Measurements from ENCODE around the gene HPF1.

- TF ChIP-seq, protein P1, sequence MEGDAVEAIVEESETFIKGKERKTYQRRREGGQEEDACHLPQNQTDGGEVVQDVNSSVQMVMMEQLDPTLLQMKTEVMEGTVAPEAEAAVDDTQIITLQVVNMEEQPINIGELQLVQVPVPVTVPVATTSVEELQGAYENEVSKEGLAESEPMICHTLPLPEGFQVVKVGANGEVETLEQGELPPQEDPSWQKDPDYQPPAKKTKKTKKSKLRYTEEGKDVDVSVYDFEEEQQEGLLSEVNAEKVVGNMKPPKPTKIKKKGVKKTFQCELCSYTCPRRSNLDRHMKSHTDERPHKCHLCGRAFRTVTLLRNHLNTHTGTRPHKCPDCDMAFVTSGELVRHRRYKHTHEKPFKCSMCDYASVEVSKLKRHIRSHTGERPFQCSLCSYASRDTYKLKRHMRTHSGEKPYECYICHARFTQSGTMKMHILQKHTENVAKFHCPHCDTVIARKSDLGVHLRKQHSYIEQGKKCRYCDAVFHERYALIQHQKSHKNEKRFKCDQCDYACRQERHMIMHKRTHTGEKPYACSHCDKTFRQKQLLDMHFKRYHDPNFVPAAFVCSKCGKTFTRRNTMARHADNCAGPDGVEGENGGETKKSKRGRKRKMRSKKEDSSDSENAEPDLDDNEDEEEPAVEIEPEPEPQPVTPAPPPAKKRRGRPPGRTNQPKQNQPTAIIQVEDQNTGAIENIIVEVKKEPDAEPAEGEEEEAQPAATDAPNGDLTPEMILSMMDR (IDR thresholded peaks at IDR 0.05; ENCODE audit: borderline replicate concordance, extremely low read depth, low read length, poor library complexity, severe bottlenecking), result peak; percentile 48
- no peak for TF ChIP-seq EZH2 (IDR thresholded peaks at IDR 0.05; ENCODE audit: borderline replicate concordance, low read depth, low read length, severe bottlenecking)
These were observed 34.4 kb downstream of the HPF1 start for GRCh38 chr4:169723207-169723965.
